Osteoblast (primary cell): ENCODE results near the gene KLF6. TPM values are rescaled to one million over a fixed set of nuclear protein-coding genes. Genes with fewer than 3 reads are reported as not detected.

Experiments used
- DNase-seq: peaks from one replicate; pipeline ENCODE4 v3.0.0; 2011; ENCODE audit warnings: low spot score, mixed read lengths; ENCODE audit not compliant: insufficient read length; ENCODE audit errors: missing footprints
- H2AFZ ChIP-seq: 2 replicates; pipeline ENCODE4 v1.6.0; 2011; ENCODE audit warnings: mild to moderate bottlenecking, low read length
- H3K27ac ChIP-seq: 2 replicates; pipeline ENCODE4 v1.5.1; 2011; ENCODE audit warnings: mild to moderate bottlenecking, low read depth, low read length, moderate library complexity
- H3K27me3 ChIP-seq: 2 replicates; pipeline ENCODE4 v1.6.0; 2012; ENCODE audit warnings: mild to moderate bottlenecking, control low read depth, inconsistent platforms, low read length, moderate library complexity; ENCODE audit not compliant: insufficient read depth
- H3K36me3 ChIP-seq: 2 replicates; pipeline ENCODE4 v1.5.1; 2011; ENCODE audit warnings: mild to moderate bottlenecking, low read length, control low read depth, moderate library complexity; ENCODE audit not compliant: insufficient read depth
- H3K4me1 ChIP-seq: 2 replicates; pipeline ENCODE4 v1.5.1; 2011; ENCODE audit warnings: mild to moderate bottlenecking, low read length, control low read depth, moderate library complexity; ENCODE audit not compliant: insufficient read depth
- H3K4me2 ChIP-seq: 2 replicates; pipeline ENCODE4 v1.6.0; 2011; ENCODE audit warnings: mild to moderate bottlenecking, low read length; ENCODE audit not compliant: insufficient read depth
- H3K4me3 ChIP-seq: fragments of 200-600 bp; sonication (generic); 3 replicates; pipeline ENCODE4 v1.5.1; 2012; ENCODE audit warnings: mild to moderate bottlenecking, low read length, inconsistent platforms; ENCODE audit not compliant: insufficient read depth
- H3K79me2 ChIP-seq: 2 replicates; pipeline ENCODE4 v1.6.0; 2012; ENCODE audit warnings: mild to moderate bottlenecking, low read length, control low read depth, inconsistent platforms; ENCODE audit not compliant: insufficient read depth
- H3K9me3 ChIP-seq: 2 replicates; pipeline ENCODE4 v1.5.1; 2011; ENCODE audit warnings: low read depth, low read length, control low read depth
- H4K20me1 ChIP-seq: 2 replicates; pipeline ENCODE4 v1.6.0; 2012; ENCODE audit warnings: mild to moderate bottlenecking, low read length, control low read depth; ENCODE audit not compliant: insufficient read depth
- total RNA-seq: library from RNA; depleted of rRNA; stranded (reverse); fragments of >200 nt; gene quantifications from 2 replicates; pipeline ENCODE4 v1.2.3, GENCODE V29; 2012
- TF ChIP-seq, protein P1 (sequence below): IDR thresholded peaks from 2 replicates; pipeline ENCODE4 v1.5.1; 2011; ENCODE audit warnings: mild to moderate bottlenecking, low read depth, low read length, moderate library complexity; ENCODE audit errors: extremely low read depth

Gene KLF6
- total RNA-seq, 1 donor: 52.1 TPM

DNA sequence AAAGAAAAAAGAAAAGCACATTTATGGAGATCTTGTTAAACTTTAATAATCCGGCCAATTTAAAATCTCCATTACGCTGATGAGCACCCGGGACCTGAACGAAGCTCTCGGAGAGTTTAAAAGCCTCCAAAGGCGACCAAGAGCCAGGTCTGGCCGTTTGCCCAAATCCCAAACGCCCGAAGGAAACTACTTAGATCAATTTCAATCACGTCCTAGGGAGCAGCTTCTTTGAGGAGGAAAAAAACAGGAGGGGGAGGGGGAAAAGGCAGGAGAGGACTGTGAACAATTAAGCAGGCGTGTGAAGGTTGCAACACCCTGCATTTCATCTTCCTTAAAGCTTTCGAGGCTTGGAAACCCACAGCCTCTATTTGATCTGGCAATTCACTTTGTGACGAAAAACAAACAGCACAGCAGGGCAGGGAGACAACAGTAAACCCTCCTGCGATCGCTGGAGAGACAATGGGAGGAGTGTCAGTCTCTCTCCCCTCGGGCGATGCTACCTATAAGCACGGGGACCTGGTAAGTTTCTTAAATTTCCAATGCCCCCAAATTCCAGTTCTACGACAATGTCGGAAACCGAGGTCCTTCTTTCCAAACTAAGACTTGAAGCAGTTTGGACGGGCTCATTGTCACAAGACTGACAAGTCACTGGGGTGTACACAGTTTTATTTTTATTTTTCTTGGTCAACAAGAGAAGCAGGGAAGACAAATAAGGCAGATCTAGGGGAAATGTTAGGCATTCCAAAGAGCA is 1.2 kb downstream of the KLF6 start:
- H3K4me1 ChIP-seq: peaks cover 39% of the 10 kb centered on the region
- no peak overlapping the region for H2AFZ ChIP-seq
- H3K4me2 ChIP-seq: peak overlapping the region; percentile 92
- H3K36me3 ChIP-seq: peaks cover 53% of the 10 kb centered on the region
- H3K27ac ChIP-seq: peak overlapping the region; percentile 100
- H3K9me3 ChIP-seq: no peaks in the 10 kb centered on the region
- H4K20me1 ChIP-seq: peaks cover 57% of the 10 kb centered on the region
- DNase-seq: peak; percentile 58
- peak overlapping the region; percentile 80 for H3K4me3 ChIP-seq
- peaks cover 65% of the 10 kb centered on the region for H3K79me2 ChIP-seq
- H3K27me3 ChIP-seq: no peaks in the 10 kb centered on the region
- TF ChIP-seq, protein P1, sequence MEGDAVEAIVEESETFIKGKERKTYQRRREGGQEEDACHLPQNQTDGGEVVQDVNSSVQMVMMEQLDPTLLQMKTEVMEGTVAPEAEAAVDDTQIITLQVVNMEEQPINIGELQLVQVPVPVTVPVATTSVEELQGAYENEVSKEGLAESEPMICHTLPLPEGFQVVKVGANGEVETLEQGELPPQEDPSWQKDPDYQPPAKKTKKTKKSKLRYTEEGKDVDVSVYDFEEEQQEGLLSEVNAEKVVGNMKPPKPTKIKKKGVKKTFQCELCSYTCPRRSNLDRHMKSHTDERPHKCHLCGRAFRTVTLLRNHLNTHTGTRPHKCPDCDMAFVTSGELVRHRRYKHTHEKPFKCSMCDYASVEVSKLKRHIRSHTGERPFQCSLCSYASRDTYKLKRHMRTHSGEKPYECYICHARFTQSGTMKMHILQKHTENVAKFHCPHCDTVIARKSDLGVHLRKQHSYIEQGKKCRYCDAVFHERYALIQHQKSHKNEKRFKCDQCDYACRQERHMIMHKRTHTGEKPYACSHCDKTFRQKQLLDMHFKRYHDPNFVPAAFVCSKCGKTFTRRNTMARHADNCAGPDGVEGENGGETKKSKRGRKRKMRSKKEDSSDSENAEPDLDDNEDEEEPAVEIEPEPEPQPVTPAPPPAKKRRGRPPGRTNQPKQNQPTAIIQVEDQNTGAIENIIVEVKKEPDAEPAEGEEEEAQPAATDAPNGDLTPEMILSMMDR: no peak

DNA sequence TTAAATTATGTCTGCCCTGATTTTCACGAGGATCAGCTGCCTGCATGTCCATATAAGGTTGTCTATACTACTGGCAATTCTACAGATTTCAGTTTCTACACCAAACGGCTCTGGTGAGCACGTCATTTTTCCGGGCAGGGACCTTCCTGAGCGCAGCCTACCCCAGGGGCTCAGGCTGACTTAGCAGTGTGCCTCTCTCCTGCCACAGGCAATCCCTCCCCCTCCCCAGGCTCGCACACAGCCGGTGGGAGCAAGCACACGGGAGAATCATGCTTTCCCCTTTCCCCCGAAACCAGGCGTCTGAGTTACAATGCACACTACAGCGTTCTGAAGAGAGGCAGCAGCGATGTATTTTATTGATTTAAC is 1.7 kb downstream of the KLF6 start:
- Histone ChIP-seq H3K79me2 (peaks cover 70% of the 10 kb centered on the region), H3K4me2 (peak overlapping the region; percentile 92), H2AFZ (no peak overlapping the region), H3K9me3 (no peaks in the 10 kb centered on the region), H4K20me1 (peaks cover 62% of the 10 kb centered on the region), H3K4me1 (peaks cover 45% of the 10 kb centered on the region), H3K27ac (peak overlapping the region; percentile 100), H3K36me3 (peaks cover 58% of the 10 kb centered on the region), H3K4me3 (peak overlapping the region; percentile 80), H3K27me3 (no peaks in the 10 kb centered on the region)
- DNase-seq: peak; percentile 82
- TF ChIP-seq, protein P1: no peak

DNA sequence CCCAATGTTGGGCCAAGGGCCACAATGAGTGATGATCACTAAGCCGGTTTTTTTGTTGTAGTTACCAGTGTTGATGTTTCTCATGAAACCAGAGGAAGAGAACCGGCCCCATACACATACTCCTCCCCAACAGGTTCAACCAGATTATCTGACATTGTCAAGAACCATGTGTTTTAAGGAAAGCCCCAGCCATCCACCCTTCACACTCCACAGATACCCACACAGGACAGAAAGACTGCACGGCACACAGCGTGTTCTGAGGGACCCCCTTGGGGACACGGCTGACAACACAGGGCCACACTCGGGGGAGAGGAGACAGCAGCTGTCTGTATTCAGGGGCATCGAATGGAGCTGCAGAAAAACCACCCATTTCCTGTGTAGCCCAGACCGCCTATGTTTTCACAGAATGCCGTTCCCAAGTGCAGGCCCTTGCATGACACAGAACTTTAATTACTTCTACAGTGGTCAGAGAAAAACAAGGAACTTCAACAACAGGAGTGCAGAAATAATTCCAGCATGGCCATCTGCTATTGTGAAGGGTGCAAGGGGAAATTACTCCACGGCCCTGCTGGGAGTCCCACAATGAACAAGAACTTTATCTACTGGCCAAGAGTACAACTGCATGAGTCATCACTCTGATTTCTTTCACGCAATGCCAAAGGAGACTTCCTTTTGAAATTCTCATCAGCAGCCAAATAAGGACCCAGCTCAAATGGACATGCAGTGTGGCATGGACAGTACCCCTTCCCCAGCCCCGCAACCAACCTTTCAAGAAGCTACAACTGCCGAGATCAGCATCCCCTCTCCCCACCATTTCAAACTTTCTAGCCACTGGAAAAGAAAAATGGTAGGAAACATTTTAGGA is 2.3 kb downstream of the KLF6 start:
- no peaks in the 10 kb centered on the region for H3K27me3 ChIP-seq
- peaks cover 65% of the 10 kb centered on the region for H3K36me3 ChIP-seq
- H3K9me3 ChIP-seq: no peaks in the 10 kb centered on the region
- peak; percentile 94 for DNase-seq
- peaks cover 75% of the 10 kb centered on the region for H3K79me2 ChIP-seq
- H3K4me1 ChIP-seq: peaks cover 51% of the 10 kb centered on the region
- TF ChIP-seq, protein P1: no peak
- peak overlapping the region; percentile 92 for H3K4me2 ChIP-seq
- H4K20me1 ChIP-seq: peaks cover 68% of the 10 kb centered on the region
- no peak overlapping the region for H2AFZ ChIP-seq
- H3K27ac ChIP-seq: peak overlapping the region; percentile 100
- peak overlapping the region; percentile 80 for H3K4me3 ChIP-seq

DNA sequence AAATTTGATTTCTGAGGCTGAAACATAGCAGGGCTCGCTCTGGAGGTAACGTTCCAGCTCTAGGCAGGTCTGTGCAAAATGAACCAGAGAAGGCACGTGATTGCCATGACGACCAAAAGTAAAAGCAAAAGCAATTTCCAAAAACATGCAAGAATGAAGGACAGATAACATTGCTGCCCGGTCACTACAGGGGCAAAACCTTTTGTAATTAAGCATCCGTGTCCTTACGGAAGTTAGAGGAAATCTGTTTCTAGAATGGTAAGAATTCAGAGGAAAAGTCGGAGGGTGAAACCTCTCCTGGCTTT is 2.9 kb downstream of the KLF6 start:
- peaks cover 77% of the 10 kb centered on the region for H3K79me2 ChIP-seq
- peak overlapping the region; percentile 92 for H3K4me2 ChIP-seq
- peaks cover 56% of the 10 kb centered on the region for H3K4me1 ChIP-seq
- H3K27ac ChIP-seq: peak overlapping the region; percentile 100
- H4K20me1 ChIP-seq: peaks cover 72% of the 10 kb centered on the region
- peak overlapping the region; percentile 80 for H3K4me3 ChIP-seq
- TF ChIP-seq, protein P1: no peak
- no peak overlapping the region for H2AFZ ChIP-seq
- no peaks in the 10 kb centered on the region for H3K9me3 ChIP-seq
- H3K27me3 ChIP-seq: no peaks in the 10 kb centered on the region
- DNase-seq: no peak
- H3K36me3 ChIP-seq: peaks cover 69% of the 10 kb centered on the region
